ENCODE results near the gene KCP.

KCP gene

GRCh38 chr7:128880791-128881457 lies 29.6 kb downstream of the KCP start:
- no peak overlapping the region for H3K9ac ChIP-seq (ENCODE audit: low read length)
- no peak overlapping the region for H3K4me3 ChIP-seq (ENCODE audit: low read length)

GRCh38 chr7:128879939-128880746 lies 30.4 kb downstream of the KCP start:
- Histone ChIP-seq H3K36me3 (replicated peaks; ENCODE audit: insufficient read depth, low read length) (no peaks in the 10 kb centered on the region), H3K9me2 (replicated peaks; ENCODE audit: insufficient read depth, low read length) (no peaks in the 10 kb centered on the region), H3K4me1 (ENCODE audit: low read length) (peaks cover 5% of the 10 kb centered on the region), H3K9ac (ENCODE audit: low read length) (no peak overlapping the region), H3K79me2 (ENCODE audit: low read length) (no peaks in the 10 kb centered on the region), H2AFZ (ENCODE audit: low read length) (no peak overlapping the region), H3K9me3 (replicated peaks; ENCODE audit: insufficient read depth, low read length) (no peaks in the 10 kb centered on the region), H3K27ac (ENCODE audit: low read length) (no peak overlapping the region), H3K4me2 (ENCODE audit: low read depth, low read length) (no peak overlapping the region), H4K20me1 (ENCODE audit: insufficient read depth, low read length) (no peaks in the 10 kb centered on the region), H3K27me3 (replicated peaks; ENCODE audit: insufficient read depth, low read length) (no peaks in the 10 kb centered on the region), H3K4me3 (ENCODE audit: low read length) (no peak overlapping the region), H3F3A (ENCODE audit: insufficient read depth, low read length) (no peaks in the 10 kb centered on the region)
- TF ChIP-seq EZH2 (optimal IDR thresholded peaks at IDR 0.05; ENCODE audit: low read depth, low read length) = no peak
- no peak; the same call in 1 of the 2 replicates for TF ChIP-seq CTCF (IDR thresholded peaks at IDR 0.05; ENCODE audit: low read length)
- TF ChIP-seq EZH2phosphoT487 (IDR thresholded peaks at IDR 0.05; ENCODE audit: low read length) = no peak
- DNase-seq = no peak

More at GRCh38 chr7:128880791-128881457, 29.6 kb downstream of the KCP start:
- Histone ChIP-seq H3K79me2 (ENCODE audit: low read length) (no peaks in the 10 kb centered on the region), H2AFZ (ENCODE audit: low read length) (no peak overlapping the region), H3K27me3 (replicated peaks; ENCODE audit: insufficient read depth, low read length) (no peaks in the 10 kb centered on the region), H4K20me1 (ENCODE audit: insufficient read depth, low read length) (no peaks in the 10 kb centered on the region), H3K4me1 (ENCODE audit: low read length) (peaks cover 5% of the 10 kb centered on the region), H3K9me2 (replicated peaks; ENCODE audit: insufficient read depth, low read length) (no peaks in the 10 kb centered on the region), H3K27ac (ENCODE audit: low read length) (no peak overlapping the region), H3K36me3 (replicated peaks; ENCODE audit: insufficient read depth, low read length) (no peaks in the 10 kb centered on the region), H3F3A (ENCODE audit: insufficient read depth, low read length) (no peaks in the 10 kb centered on the region), H3K9me3 (replicated peaks; ENCODE audit: insufficient read depth, low read length) (no peaks in the 10 kb centered on the region), H3K4me2 (ENCODE audit: low read depth, low read length) (no peak overlapping the region)
- no peak for DNase-seq
- TF ChIP-seq EZH2 (optimal IDR thresholded peaks at IDR 0.05; ENCODE audit: low read depth, low read length) (no peak), EZH2phosphoT487 (IDR thresholded peaks at IDR 0.05; ENCODE audit: low read length) (no peak), CTCF (IDR thresholded peaks at IDR 0.05; ENCODE audit: low read length) (no peak)

DNA sequence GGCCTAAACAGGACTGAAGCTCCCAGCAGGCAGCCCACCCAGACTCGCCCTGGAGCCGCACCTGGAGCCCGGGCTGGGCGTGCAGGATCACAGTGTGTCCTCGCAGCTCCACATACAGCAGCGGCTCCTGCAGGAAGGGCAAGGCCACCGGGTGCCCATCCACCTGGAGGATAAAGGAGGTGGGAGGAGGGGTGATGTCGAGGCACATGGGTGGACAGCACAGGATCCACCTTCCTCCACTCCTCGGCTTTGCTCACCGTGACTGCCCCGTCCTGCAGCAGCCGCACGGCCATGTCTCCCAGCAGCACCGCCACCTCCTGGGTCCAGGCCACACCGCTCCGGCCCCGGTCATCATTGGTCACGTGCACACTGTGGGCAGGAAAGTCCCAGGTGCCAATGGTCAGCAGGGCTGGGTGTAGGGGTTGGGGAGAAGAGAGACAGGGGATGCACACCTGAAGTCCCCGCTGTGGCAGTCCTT lies 31.0 kb downstream of the KCP start:
- peaks cover 5% of the 10 kb centered on the region for H3K4me1 ChIP-seq (ENCODE audit: low read length)
- H3K9ac ChIP-seq (ENCODE audit: low read length) = no peak overlapping the region
- H3F3A ChIP-seq (ENCODE audit: insufficient read depth, low read length) = no peaks in the 10 kb centered on the region
- no peak overlapping the region for H3K4me2 ChIP-seq (ENCODE audit: low read depth, low read length)
- TF ChIP-seq EZH2 (optimal IDR thresholded peaks at IDR 0.05; ENCODE audit: low read depth, low read length) (no peak), EZH2phosphoT487 (IDR thresholded peaks at IDR 0.05; ENCODE audit: low read length) (no peak), CTCF (IDR thresholded peaks at IDR 0.05; ENCODE audit: low read length) (no peak)
- H4K20me1 ChIP-seq (ENCODE audit: insufficient read depth, low read length) = no peaks in the 10 kb centered on the region
- H3K27ac ChIP-seq (ENCODE audit: low read length) = no peak overlapping the region
- no peak overlapping the region for H2AFZ ChIP-seq (ENCODE audit: low read length)
- no peak for DNase-seq
- H3K36me3 ChIP-seq (replicated peaks; ENCODE audit: insufficient read depth, low read length) = no peaks in the 10 kb centered on the region
- H3K9me2 ChIP-seq (replicated peaks; ENCODE audit: insufficient read depth, low read length) = no peaks in the 10 kb centered on the region
- no peaks in the 10 kb centered on the region for H3K9me3 ChIP-seq (replicated peaks; ENCODE audit: insufficient read depth, low read length)
- H3K4me3 ChIP-seq (ENCODE audit: low read length) = no peak overlapping the region
- H3K79me2 ChIP-seq (ENCODE audit: low read length) = no peaks in the 10 kb centered on the region
- no peaks in the 10 kb centered on the region for H3K27me3 ChIP-seq (replicated peaks; ENCODE audit: insufficient read depth, low read length)

Data from MM.1S (cell line).